ENCODE data around the gene SNTG2. TPM values are rescaled to one million over a fixed set of nuclear protein-coding genes. Genes with fewer than 3 reads are reported as not detected.

SNTG2 gene
- total RNA-seq, 1 donor from 2014 or later = 7.7 TPM

DNA sequence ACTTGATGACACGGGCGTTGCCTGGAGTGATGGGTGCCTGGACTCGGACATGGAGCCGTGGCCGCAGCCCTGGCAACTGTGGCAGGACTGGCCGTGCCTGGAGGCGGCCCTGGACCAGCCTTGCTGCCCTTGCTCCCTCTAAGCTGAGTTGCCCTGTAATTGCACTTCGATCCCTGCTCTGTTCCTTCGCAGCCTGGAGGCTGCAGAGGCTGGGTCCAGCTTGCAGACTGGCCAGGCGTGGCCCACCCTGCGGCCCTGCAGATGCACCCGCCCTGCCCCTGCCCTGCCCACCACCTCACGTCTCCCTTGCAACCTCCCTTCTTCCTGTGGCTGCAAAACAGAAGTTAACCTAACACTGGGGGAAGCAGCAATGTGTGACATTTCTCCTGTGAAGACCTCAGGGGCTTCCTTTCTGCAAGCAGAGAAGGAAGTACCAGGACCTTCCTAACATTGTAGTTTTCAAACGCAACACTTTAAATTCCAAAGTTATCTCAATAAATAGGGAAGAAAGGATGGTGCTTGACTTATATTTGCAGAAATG lies 288.0 kb downstream of the SNTG2 start:
- H3K9me3 Mint-ChIP-seq (ENCODE audit: unreplicated experiment) = no peaks in the 10 kb centered on the region
- no peaks in the 10 kb centered on the region for H3K27me3 Mint-ChIP-seq (ENCODE audit: unreplicated experiment)
- TF ChIP-seq, protein P1, sequence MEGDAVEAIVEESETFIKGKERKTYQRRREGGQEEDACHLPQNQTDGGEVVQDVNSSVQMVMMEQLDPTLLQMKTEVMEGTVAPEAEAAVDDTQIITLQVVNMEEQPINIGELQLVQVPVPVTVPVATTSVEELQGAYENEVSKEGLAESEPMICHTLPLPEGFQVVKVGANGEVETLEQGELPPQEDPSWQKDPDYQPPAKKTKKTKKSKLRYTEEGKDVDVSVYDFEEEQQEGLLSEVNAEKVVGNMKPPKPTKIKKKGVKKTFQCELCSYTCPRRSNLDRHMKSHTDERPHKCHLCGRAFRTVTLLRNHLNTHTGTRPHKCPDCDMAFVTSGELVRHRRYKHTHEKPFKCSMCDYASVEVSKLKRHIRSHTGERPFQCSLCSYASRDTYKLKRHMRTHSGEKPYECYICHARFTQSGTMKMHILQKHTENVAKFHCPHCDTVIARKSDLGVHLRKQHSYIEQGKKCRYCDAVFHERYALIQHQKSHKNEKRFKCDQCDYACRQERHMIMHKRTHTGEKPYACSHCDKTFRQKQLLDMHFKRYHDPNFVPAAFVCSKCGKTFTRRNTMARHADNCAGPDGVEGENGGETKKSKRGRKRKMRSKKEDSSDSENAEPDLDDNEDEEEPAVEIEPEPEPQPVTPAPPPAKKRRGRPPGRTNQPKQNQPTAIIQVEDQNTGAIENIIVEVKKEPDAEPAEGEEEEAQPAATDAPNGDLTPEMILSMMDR (IDR thresholded peaks at IDR 0.05; ENCODE audit: partially characterized antibody, unreplicated experiment) = no peak
- H3K4me1 Mint-ChIP-seq (ENCODE audit: low read depth, unreplicated experiment) = peaks cover 2% of the 10 kb centered on the region
- H3K27ac Mint-ChIP-seq (ENCODE audit: unreplicated experiment) = no peak overlapping the region
- H3K4me3 Mint-ChIP-seq (ENCODE audit: unreplicated experiment) = no peak overlapping the region
- no peaks in the 10 kb centered on the region for H3K36me3 Mint-ChIP-seq (ENCODE audit: unreplicated experiment)
- no peak for DNase-seq

DNA sequence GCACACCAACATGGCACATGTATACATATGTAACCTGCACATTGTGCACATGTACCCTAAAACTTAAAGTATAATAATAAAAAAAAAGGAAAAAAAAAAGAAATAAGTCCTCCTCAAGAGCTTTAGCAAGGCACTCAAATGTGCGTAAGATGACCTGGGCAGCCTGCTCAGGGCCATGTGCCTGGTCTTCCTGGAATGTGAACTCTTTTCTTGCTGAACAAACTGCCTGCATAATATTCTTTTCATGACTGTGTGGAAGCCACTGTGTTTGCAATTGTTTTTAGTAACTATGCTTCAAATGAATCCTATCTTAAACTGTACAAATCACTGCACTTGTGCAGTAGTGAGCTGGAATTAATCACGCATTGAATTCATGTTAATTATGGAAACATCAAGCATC lies 294.5 kb downstream of the SNTG2 start:
- DNase-seq = no peak
- H3K4me1 Mint-ChIP-seq (ENCODE audit: low read depth, unreplicated experiment) = peaks cover 8% of the 10 kb centered on the region
- no peak overlapping the region for H3K27ac Mint-ChIP-seq (ENCODE audit: unreplicated experiment)
- H3K27me3 Mint-ChIP-seq (ENCODE audit: unreplicated experiment) = no peaks in the 10 kb centered on the region
- H3K4me3 Mint-ChIP-seq (ENCODE audit: unreplicated experiment) = no peak overlapping the region
- H3K36me3 Mint-ChIP-seq (ENCODE audit: unreplicated experiment) = no peaks in the 10 kb centered on the region
- no peaks in the 10 kb centered on the region for H3K9me3 Mint-ChIP-seq (ENCODE audit: unreplicated experiment)
- TF ChIP-seq, protein P1 (IDR thresholded peaks at IDR 0.05; ENCODE audit: partially characterized antibody, unreplicated experiment) = no peak

DNA sequence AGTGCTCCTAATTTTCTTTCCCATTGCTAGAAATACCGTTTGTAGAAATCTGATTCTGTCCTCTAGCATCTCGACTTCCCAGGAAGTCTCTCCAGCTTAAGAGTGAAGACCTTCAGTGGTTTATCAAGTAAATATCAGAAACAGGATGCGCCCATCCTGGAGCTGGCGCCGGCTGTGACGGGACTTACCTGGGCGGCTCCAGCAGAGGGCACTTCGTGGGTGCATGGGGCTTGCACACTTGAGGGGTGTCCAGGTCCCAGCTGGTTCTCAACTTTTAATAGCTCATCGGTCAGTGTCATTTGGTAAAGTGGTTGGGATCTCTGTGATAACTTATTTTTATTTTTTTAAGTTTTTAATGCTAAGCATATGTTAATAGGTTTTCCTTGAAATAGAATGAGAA lies 295.6 kb downstream of the SNTG2 start:
- TF ChIP-seq, protein P1 (IDR thresholded peaks at IDR 0.05; ENCODE audit: partially characterized antibody, unreplicated experiment) = no peak
- no peaks in the 10 kb centered on the region for H3K27me3 Mint-ChIP-seq (ENCODE audit: unreplicated experiment)
- no peak overlapping the region for H3K27ac Mint-ChIP-seq (ENCODE audit: unreplicated experiment)
- no peaks in the 10 kb centered on the region for H3K36me3 Mint-ChIP-seq (ENCODE audit: unreplicated experiment)
- no peak overlapping the region for H3K4me3 Mint-ChIP-seq (ENCODE audit: unreplicated experiment)
- no peak for DNase-seq
- no peaks in the 10 kb centered on the region for H3K9me3 Mint-ChIP-seq (ENCODE audit: unreplicated experiment)
- peaks cover 8% of the 10 kb centered on the region for H3K4me1 Mint-ChIP-seq (ENCODE audit: low read depth, unreplicated experiment)

DNA sequence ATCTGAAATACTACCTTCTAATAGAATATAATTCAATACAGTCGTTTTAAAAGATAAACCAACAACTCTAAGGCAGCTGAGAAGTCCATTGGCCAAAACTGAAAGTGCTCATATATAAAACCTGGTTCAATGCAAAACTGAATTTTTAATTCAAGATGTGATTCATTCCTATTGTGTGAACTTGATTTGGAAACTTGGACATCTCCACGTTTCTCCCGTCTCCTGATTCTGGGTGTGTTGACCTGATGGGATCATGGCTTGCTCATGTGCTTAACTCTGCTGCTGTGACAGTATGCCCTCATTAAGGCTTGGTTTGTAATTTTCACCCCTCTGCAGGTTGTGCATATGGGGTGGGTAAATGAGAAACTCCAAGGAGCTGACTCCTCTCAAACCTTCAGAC lies 296.3 kb downstream of the SNTG2 start:
- peaks cover 1% of the 10 kb centered on the region for H3K9me3 Mint-ChIP-seq (ENCODE audit: unreplicated experiment)
- TF ChIP-seq, protein P1 (IDR thresholded peaks at IDR 0.05; ENCODE audit: partially characterized antibody, unreplicated experiment) = no peak
- H3K4me1 Mint-ChIP-seq (ENCODE audit: low read depth, unreplicated experiment) = peaks cover 8% of the 10 kb centered on the region
- no peak for DNase-seq
- H3K27ac Mint-ChIP-seq (ENCODE audit: unreplicated experiment) = no peak overlapping the region
- no peaks in the 10 kb centered on the region for H3K36me3 Mint-ChIP-seq (ENCODE audit: unreplicated experiment)
- H3K27me3 Mint-ChIP-seq (ENCODE audit: unreplicated experiment) = no peaks in the 10 kb centered on the region
- no peak overlapping the region for H3K4me3 Mint-ChIP-seq (ENCODE audit: unreplicated experiment)

DNA sequence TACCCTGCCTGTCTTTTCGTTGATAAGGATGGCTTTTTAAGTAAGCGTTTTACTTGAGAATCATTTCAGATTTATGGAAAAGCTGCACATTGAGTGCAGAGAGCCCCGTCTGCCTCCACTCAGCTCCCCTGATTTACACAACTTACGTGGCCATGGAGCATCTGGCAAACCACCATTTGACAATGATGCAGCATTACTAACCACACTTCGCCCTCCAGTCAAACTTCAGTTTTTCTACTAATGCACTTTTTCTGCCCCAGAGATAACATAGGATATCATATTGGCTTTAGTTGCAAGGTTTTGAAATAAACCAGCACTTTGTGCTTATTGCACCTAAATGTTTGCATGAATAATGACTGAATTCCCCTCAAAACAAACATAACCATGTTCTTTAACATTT lies 297.5 kb downstream of the SNTG2 start:
- Mint-ChIP-seq H3K27me3 (ENCODE audit: unreplicated experiment) (no peaks in the 10 kb centered on the region), H3K4me3 (ENCODE audit: unreplicated experiment) (no peak overlapping the region), H3K27ac (ENCODE audit: unreplicated experiment) (no peak overlapping the region), H3K9me3 (ENCODE audit: unreplicated experiment) (peaks cover 1% of the 10 kb centered on the region), H3K4me1 (ENCODE audit: low read depth, unreplicated experiment) (peaks cover 7% of the 10 kb centered on the region), H3K36me3 (ENCODE audit: unreplicated experiment) (no peaks in the 10 kb centered on the region)
- TF ChIP-seq, protein P1 (IDR thresholded peaks at IDR 0.05; ENCODE audit: partially characterized antibody, unreplicated experiment) = no peak
- DNase-seq = no peak

Measured in glutamatergic neuron (in vitro differentiated cells).